Activated CD4-positive, alpha-beta T cell treated with anti-CD3 and anti-CD28 coated beads, Interleukin-2, Interleukin-6, amounts not matched to agents 100 ng/mL and 50 ng/mL, durations not matched to agents 16 hours and 8 hours (primary cell): ENCODE measurements around the gene MBOAT2.

Experiments
- DNase-seq: peaks from one replicate; pipeline ENCODE4 v3.0.0-alpha.2; 2020

MBOAT2 gene

DNA sequence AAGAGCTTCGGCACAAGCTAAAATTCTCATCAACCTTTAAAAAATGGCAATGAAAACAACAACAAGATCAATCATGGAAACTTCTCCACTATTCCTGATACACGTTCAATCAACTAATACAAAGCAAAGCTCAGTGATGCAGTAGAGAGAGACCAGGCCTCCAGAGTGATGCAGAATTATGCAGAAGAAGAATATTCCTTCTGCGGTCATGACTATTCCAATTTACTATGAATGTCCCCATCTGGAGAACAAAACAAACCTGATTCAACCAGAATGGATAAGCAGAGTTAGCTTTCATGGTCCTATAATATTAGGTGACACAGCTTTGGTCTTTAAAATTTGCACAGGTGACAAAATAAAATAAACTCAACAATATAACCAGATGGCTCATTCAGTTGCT is 12.5 kb upstream of the MBOAT2 start:
- DNase-seq = no peak

DNA sequence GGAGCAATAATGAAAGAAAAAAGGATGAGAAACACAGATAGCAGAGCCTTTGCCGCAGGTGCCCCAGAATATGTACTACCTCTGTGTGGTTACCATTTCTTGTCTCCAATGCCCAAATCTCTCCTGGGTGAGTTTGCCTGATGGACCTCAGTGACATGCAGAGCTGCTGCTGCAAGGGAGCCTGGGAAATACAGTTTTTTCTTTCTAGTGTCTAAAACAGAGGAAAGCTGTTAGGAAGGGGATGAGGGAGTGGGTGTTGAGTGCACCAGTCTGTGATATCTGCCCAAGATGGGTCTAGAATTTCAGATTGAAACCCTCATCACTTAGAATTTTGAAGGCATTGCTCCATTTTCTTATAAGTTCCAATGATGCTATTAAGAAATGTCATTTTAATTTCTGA is 9.9 kb upstream of the MBOAT2 start:
- DNase-seq = no peak

DNA sequence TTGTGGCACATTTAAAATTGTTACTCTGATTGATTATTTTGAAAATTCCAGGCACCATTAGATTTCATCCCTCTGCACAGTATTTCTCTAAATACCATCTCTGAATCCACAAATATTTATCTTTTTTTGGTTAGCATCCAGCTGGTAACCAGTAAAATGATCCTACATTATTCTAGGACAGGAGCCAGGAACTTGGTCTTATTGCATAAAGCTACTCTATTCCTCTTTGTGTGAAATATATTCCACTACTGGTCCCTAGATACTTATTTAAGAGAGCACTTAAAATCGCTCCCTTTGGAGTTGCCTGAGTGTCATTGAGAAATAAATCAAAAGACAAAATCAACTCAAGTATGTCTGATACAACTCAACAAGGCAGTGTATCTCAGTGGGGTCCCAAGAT is 7.4 kb upstream of the MBOAT2 start:
- DNase-seq = no peak

DNA sequence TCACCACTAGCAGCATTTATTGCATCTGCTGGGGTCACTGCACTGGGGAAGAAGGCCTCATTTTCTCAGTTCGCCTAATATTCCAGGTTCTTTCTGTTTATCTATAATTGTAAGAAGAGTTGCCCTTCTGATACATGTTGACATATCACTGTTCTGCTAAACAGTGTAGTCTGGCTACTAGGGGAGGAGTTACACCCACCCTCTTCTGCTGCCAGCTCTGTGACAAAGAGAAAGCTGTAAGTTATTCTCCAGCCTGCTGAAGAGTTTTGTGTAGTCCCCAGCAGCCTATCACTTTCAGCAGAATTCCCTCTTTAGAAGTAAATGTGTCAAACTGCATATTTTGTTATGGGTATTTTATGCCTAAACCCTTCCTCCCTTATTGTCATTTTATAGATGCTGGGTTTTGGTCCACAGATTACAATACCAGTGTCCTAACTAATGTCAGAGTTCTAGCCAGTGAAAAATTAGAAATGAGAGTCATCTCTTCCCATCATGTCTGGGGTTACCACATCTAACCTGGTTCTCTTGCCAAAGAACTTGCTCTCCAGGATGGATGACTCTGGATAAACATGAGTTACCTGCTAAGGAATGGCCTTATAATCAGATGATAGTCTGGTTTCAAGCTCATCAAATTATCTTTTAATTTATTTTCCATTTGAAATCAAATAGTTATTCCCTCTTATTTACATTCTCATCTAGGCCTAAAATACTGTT is 5.6 kb upstream of the MBOAT2 start:
- no peak for DNase-seq

DNA sequence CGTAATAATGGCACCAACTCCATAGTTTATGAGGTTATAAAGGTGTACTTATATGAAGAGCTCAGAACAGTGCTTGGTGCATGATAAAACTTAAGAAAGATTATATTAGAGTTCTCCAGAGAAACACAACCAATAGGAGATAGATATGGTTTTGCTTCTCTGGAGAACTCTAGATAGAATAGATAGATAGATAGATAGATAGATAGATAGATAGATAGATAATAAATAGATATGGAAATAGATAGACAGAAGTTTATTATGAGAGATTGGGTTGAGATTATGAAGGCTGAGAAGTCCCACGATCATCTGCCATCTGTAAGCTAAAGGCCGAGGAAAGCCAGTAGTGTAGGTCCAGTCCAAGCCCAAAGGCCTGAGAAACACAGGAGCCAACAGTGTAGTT is 2.9 kb upstream of the MBOAT2 start:
- DNase-seq = no peak

DNA sequence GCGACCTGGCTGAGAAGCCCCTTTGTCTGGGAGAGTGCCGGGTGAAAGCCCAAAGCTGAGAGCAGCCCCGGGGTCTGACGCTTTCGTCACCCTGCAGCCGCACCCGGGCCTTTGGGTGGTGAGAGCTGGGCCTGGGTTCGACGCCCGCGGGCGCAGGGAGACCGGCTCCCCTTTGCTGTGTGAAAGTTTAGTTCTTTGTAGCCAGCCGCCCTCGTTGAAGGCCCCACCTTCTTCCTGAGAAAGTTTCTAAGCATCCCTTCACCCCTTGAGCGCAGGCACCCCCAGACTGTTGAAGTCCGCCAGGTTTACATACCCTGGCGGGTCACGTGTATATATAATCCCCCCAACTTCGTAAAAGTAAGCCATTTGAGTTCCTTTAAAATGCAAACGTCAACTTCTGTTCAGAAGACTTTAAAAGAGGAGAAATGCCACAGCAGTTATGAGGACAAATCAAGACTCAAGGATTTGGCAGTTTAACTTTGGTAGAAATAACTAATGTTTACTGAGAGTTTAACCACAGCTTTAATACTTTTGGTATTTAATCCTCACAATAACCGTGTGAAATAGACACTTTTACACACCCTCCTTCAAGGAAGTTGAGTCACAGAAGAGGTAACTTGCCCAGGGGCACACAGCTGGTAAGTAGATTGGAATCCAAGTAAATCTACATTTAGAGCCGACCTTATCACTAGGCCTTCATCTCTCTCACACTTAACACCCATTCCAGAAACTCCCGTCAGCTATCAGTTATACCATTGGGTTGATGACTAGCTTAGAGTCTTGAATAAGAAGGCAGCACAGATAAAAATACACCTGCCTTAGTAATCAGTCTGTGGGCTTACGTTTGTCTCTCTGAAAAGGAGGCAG is 1.1 kb upstream of the MBOAT2 start:
- no peak for DNase-seq

DNA sequence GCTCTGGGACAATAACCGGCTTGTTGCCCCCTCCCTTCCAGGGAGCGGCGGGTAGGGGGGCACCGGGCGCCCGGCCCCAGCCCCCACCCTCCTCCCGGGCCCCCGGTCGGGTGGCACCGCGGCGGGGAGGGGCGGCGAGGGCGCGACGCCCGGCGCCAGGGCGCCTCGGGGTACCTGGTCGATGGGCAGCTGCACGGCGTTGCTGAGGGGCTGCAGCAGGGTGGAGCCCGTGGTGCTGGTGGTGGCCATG is 193 bp downstream of the MBOAT2 start:
- DNase-seq = no peak

DNA sequence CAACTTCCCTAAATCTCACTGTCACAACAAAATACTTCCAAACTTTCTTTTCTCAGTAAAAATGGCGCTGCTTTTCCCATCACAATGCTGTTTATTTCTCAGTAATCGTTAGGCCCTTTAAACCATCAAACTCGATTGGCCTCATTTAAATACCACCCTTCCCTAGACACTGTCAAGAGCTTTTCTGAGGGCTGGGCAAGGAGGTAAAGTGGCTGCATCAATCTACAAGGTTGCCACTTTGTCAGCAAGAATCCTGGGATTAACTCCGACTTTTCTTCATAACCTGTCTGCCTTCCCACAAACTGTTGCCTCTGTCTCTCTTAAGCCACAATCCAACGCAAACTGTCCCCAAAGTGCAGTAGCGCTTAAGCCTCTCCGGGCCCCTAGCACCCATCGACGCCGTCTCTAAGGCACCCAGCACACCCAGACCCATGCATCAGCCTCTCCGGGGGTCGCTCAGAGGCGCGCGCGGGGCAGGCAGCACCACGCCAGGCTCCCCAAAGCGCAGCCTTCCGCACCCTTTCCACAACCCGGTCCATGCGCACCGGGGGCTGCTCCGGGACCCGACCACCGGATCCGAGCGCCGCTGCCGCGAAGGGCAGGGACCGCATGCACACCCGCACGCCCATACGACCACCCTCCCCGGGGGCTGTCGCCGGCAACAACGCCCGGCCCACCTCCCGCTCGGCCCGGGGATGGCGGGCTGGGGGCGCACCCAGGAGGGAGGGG is 683 bp downstream of the MBOAT2 start:
- DNase-seq = no peak

DNA sequence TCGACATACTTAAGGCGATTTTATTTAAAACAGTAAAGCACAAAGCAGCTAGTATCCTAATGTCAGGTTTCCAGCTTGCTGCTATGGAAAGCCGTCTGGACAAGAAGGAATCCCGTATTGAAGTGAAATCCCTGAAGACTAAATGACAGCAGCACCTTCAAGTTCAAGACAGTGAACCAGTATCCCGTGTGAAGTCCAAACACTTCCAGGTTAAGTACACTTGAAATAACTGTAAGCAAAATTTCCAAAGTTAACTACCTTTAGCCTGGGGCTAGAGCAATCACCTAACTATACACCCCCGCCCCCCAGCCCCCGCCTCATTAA is 1.2 kb downstream of the MBOAT2 start:
- DNase-seq = no peak

DNA sequence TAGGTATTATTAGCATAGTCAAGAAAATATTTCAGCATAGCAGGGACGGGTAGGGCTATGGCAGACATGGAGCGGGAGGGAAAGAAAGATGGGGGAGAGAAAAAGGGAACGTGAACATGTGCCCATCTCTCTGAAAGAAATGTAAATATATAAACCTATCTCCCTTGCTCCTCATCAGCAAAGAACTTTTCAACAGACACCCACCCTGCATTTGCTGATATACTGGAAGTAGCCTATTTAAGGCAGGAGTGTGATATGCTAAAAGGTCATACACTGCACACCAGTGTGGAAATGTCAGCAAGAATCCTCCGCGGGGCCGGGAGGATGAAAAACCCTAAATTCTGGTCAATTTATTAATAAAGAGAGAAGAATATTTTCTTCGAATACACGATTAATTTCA is 1.7 kb downstream of the MBOAT2 start:
- no peak for DNase-seq

DNA sequence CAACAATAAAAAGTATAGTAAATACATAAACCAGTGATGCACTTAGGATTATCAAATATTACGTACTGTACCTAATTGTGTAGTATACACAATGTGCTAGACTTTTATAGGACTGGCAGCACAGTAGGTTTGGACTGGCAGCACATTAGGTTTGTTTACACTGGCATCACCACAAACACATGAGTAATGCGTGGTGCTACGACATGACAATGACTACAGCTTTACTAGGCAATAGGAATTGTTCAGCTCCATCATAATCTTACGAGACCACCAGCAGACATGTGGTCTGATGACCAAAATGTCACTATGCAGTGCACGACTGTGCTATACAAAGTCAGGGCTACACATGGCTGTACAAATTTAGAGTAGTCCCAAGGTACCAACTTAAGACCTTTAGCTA is 2.3 kb downstream of the MBOAT2 start:
- no peak for DNase-seq

DNA sequence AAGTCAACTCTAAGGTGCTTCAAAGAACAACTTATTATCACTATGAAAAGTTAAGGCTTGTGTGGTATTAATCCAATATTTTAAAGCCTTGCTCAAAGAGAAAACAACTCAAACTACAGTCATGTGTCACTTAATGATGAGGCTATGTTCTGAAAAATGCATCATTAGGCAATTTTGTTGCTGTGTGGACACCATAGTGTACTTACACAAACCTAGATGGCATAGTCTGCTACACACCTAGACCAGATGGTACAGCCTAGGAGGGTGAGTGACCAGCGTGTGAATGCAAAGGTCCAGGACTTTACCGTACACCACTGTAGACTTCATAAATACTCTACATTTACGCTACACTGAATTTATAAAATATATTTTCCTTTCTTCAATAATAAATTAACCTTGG is 3.0 kb downstream of the MBOAT2 start:
- no peak for DNase-seq

DNA sequence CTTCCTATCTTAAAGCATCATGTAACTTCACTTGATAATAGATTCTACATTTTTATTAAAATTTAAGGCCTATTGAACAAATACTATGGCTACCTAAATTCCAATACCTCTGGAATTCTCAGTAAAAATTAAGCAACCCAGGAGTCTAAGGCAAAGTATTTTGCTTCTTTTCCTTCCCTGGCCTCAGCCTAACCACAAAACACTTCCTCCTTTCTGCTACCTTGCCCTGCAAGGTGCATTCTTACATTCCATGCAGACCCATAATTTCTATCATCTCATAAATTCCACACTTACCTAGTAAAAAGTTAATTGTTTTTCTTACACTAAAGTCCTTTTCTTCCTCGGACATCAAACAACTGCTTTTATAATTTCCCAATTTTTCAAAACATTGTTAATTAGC is 3.7 kb downstream of the MBOAT2 start:
- no peak for DNase-seq

DNA sequence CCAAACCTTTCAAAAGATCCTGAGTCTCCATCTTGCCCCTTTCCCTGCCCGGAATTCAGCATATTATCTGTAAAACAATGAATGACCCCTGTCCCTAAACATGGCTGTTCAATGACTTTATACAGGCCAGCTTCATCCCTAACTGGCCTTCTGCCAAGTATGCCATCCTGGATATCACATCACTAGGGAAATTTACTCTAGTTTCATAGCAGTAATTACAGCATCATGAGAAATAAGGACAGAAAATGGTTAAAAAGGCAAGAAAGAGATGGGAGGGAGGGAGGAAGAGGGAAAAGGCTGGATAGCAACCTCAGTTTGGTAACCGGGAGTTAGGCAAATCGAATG is 4.4 kb downstream of the MBOAT2 start:
- DNase-seq = no peak

DNA sequence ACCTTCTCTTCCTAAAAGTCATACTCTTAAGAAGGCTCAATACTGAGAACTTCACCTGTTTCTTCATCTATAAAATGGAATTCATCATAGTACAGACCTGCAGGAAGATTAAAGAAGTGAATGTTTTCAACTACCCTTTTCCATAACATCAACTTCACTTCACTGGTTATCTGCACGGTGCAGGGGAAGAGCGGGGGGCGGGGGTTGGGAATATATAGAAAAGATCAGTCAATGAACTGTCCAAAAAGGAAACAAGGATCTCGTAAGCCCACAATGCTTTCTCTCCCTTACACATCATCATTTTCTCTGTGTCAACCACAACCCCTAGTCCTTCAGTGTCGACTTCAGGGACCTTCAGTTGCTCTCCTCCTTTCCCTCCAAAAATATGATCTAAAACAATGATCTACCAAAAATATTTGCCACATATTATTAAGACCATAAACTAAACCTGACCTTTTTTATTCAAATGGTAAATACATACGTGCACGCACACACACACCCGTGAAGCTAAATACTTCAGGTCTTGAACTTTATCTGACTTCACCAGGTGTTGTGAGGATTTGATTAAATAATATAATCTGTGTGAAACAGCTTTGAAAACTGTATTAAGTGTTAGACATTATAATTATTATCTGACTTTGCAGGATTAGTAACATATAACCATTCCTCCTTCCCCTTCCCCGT is 4.9 kb downstream of the MBOAT2 start:
- DNase-seq = no peak

DNA sequence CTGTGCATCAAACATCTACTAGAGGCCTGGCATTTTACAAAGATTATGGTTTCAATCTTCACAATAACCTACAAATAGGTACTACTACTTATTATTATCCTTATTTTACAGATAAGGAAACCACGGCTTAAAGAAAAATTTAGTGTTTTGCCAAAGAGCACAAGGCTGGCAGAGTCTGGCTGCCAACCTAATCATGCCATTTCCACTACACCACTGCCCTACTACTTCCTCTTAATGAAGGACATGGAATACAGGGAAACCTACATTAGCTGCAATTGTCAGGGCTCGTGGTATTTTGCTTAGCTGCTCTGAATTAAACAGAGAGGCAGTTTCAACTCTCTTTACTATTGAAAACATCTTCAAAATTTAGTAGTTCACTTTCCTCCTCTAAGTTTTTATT is 5.9 kb downstream of the MBOAT2 start:
- DNase-seq = no peak

DNA sequence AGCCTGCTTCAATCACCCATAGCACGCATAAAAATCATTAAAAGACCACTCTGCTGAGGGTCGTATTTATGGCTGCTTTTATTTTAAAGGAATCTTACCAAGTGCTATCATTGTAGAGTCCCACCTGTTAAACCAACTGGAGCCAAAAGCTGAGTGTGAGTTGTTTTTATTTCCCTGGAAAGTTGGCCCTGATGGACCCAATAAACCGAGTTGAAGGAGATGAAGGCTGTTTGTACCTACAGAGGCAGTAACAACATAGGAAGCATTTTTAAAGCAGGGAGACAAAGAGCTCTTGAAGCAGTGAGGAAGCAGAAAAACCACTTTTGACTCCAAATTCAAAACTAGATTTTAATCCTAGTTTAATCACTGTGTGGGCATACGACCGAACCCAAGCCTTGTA is 6.4 kb downstream of the MBOAT2 start:
- DNase-seq = no peak

DNA sequence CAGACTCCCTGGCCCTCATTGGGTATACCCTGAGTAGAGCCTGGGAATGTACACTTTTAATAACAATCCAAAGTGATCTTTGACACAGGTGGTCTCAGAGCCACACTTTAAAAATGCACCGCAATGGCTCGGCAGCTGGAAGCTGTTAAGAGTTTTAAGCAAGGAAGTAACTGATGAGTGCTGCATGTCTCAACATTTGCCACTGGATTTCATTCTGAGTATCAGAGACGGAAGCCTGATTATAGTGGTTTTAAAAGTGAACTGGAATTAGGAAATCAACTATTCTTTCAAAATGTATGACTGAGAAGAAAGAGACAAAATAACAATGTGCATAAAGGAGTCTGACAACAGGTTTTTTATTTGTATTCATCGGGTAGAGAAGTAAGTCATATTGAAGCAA is 7.5 kb downstream of the MBOAT2 start:
- no peak for DNase-seq

DNA sequence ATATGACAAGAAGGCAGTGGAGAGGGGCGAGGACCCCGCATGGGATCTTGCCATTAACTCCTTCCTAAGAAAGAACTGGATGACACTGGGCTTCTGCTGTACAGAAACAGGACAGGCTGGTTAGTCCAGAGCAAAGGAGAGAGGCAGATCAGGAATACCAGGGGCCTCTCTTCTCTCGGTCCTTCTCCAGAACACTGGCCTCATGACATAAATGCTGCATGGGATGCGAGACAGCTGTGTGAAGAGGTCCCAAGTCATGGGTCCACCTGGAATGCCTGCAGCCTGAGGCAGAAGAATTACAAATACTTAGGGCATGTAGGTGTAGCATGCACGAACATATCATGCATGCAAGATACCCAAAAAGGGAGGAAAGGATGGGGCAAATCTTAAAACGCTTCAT is 9.1 kb downstream of the MBOAT2 start:
- DNase-seq = no peak

DNA sequence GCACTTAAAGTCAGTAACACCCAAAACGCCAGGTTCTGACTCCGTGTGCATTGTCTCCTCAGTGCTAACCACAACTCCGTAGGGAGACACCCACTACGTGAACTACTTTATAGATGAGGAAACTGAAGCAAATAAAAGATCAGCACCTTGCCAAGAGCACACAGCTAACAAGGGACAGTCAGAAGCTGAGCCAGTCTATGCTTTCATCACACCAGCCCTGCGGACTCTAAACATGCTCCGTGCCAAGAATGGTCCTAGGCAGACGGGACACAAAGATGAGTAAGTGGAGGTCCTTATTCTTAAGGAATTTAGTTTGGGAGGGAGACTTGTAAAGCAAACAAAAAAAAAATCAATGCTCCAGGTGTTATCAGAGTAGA is 9.6 kb downstream of the MBOAT2 start:
- DNase-seq = no peak

DNA sequence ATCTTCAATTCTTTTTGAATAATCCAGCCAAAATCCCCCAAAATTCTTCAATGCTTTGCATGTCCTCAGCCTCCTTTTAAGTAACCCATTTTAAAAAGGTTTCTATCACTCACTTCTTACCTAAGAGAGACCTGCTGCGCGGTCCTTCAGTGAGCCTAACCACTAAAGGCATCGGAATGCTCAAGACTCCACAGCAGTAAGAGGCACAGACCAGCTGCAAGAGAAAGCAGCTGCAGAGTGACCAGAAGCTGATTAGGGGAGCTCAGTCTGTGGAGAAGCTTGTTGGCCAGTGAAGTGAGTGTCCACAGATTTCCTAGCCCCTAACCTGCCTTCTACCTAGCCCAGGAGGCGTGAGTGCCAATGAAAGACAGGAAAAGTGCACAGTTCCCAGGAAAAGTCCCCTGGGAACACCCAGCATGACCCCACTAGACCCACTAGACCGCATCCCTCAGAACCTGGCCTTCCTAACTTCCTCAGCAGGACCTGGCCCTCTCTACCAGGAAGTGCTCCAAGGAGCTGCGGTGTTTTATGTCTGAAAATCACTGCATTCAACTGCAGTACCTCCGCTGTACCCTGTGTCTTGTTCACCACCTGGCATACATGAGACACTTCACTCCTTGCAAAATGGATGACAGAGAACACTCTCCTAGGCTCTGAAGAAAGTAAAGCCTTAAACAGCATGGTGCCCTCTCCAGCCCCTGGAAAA is 10.1 kb downstream of the MBOAT2 start:
- DNase-seq = no peak

DNA sequence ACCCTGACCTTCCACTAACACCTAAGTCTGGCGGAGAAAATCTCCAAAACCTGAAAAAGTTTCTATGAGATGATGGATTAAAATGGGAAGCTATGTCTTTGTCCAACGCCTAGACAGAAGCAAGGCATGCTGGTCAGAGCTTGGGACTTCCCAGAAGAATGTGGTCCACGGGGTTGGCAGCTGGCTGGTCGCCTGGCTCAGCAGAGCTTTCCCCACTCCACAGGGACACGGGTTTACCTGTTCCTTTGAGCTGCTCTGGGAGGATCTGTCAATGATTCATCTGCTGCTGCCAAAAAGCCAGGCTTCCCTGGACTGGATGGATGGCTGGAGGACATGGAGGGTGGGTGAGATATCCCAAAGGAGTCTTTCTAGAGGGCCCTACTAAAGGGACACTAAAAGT is 10.8 kb downstream of the MBOAT2 start:
- DNase-seq = no peak

DNA sequence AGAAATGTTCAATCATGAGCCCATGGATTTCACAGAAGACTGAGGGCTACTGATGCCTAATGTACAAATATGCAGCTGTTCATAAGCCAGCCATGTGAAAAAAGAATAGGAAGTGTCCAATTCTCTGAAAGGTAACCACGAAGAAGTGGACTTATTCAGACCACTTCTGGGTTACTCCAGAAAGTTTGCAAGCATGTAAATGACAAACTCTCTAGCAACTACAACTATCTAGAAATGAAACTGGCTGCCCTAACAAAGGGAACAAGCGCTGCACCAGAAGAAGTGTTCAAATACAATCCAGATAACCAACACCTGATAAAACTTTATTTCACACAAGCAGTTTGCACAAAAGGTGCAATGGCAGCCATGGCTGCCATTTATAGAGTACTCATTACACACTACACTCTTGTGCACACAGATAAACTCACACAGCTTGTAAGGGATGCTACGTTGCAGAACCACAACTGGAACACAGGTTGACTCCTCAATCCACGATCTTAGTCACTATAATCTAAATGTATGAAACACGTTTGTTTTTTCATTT is 13.9 kb downstream of the MBOAT2 start:
- no peak for DNase-seq
